Small intestine (tissue), 7 donors: ENCODE results near the gene NINJ2. TPM values are rescaled to one million over a fixed set of nuclear protein-coding genes. Genes with fewer than 3 reads are reported as not detected.

Source experiments
- DNase-seq, 2 donors: peaks; one replicate each; pipeline versions ENCODE4 v3.0.0 to v3.0.0-alpha.2; 2013
- FAIRE-seq: peaks from 2 replicates; lab custom pipeline; 2012; peaks lifted over from hg19 to GRCh38; lab: Jason Lieb, UNC
- H3K27ac ChIP-seq, 3 donors: one replicate each; pipeline ENCODE4 v1.5.1; 2013; ENCODE audit warnings: low read length in 2 of 3, mild to moderate bottlenecking in 2 of 3, control low read depth in 1 of 3, inconsistent platforms in 1 of 3, low read depth in 1 of 3, moderate library complexity in 1 of 3
- H3K27me3 ChIP-seq, 3 donors: one replicate each; pipeline ENCODE4 v1.6.1; 2013; ENCODE audit warnings: low read length in 3 of 3, inconsistent platforms in 1 of 3; ENCODE audit not compliant: control insufficient read depth in 3 of 3, insufficient read depth in 3 of 3
- H3K36me3 ChIP-seq, 3 donors: one replicate each; pipeline ENCODE4 v1.6.1; 2013; ENCODE audit warnings: low read length in 3 of 3, inconsistent platforms in 1 of 3, low read depth in 1 of 3, mild to moderate bottlenecking in 1 of 3, moderate library complexity in 1 of 3; ENCODE audit not compliant: control insufficient read depth in 3 of 3, insufficient read depth in 2 of 3
- H3K4me1 ChIP-seq, 3 donors: one replicate each; pipeline ENCODE4 v1.6.1; 2013; ENCODE audit warnings: low read length in 2 of 3, inconsistent platforms in 1 of 3, low read depth in 1 of 3, mild to moderate bottlenecking in 1 of 3, moderate library complexity in 1 of 3; ENCODE audit not compliant: control insufficient read depth in 3 of 3, insufficient read depth in 2 of 3
- H3K4me3 ChIP-seq, 3 donors: one replicate each; pipeline ENCODE4 v1.5.1; 2013; ENCODE audit warnings: low read length in 3 of 3, control low read depth in 1 of 3, inconsistent platforms in 1 of 3, low read depth in 1 of 3, mild to moderate bottlenecking in 1 of 3, moderate library complexity in 1 of 3
- H3K9me3 ChIP-seq, 2 donors: one replicate each; pipeline ENCODE4 v1.6.1; 2013; ENCODE audit warnings: low read depth in 1 of 2, low read length in 1 of 2; ENCODE audit not compliant: control insufficient read depth in 2 of 2, insufficient read depth in 1 of 2
- WGBS, 3 donors: extraction: QIAGEN DNeasy Blood & Tissue Kit; methylation state at CpG; one replicate each; pipeline ENCODE4 v1.1.7; 2013; 5-methylcytosine and 5-hydroxymethylcytosine counted together
- polyA plus RNA-seq, 4 donors: library from polyadenylated mRNA; stranded (reverse) in 3 of 4; unstranded in 1 of 4; fragments of 200-250 nt in 3 of 4; fragments of 120-200 nt in 1 of 4; gene quantifications; one replicate each; pipeline versions ENCODE4 v1.2.1 to v1.2.3, GENCODE V29; 2013
- donor health status: healthy with polysubstance abuse.
- donor health status: control.
- donor health status: control.
- donor health status: Bipolar disorder and iron deficiency.
- donor health status: healthy.

The NINJ2 gene
- polyA plus RNA-seq, 4 donors, result 0.67 to 8.1 (median 3.8) TPM

DNA sequence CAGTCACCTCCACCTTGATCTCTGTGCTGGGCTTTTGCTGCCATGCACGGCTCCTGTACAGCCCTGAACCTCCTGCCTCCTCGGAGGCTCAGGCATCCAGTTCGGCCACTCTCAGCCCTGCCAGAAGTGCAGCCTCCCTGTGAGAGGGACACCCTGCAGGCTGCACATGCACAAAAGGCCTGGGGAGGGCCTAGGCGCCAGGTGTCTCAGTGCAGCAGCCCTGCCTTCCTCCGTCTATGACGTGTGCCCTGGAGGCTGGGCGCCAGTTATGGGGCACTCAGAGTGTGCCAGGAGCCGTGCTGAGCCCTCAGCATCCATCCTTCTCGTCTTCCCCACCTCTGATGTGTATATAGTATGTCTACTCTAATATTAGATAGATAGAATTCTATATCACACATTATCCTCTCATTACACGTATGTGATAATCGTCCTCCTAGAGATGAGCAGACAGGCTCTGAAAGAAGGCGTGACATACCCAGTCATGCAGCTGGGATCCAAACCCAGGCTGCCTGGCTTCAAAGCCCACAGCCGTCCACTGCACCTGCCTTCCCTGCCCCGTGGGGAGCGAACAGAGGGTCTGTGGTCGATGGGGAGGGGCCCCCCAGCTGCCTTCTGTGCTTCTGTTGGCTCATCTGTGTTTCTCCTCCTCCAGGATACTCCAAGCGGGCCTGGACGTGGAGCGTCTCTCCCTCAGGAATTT, 102.4 kb downstream of the NINJ2 start:
- H3K4me1 ChIP-seq, result no peaks in the 10 kb centered on the region
- H3K27ac ChIP-seq, result no peak overlapping the region
- 81 to 89% (median 82%) methylated on average over 19 of the region's 19 CpGs for WGBS, 3 donors
- H3K36me3 ChIP-seq, result no peaks in the 10 kb centered on the region
- H3K9me3 ChIP-seq, result no peaks in the 10 kb centered on the region
- no peak for FAIRE-seq
- H3K4me3 ChIP-seq, result no peak overlapping the region
- no peaks in the 10 kb centered on the region for H3K27me3 ChIP-seq
- no peak for DNase-seq

DNA sequence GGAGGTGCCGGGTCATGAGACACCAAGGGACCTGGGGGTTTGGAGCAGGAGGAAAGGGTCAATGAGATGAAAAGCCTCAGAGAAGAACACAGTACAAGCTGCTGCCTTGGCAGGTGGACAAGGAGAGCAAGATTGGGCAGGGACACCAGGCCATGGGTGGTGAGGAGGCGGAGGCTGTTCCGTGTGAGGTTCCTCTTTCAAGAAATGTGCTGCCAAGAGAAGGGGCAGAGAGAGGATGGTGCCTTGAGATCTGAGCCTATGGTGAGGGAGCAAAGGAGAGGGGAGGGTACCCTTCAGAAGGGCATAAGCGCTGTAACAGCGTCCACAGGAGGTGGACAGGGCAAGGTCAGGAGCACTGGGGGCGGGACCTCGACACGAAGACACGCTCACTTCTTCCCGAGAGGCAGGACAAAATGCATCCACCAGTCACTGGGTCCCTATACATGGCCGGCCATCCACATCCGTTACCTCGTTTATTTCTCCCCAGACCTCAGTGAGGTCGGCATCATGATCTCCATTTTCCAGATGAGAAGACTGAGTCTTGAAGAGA, 103.3 kb downstream of the NINJ2 start:
- no peaks in the 10 kb centered on the region for H3K36me3 ChIP-seq
- 85 to 88% (median 86%) methylated on average over 14 of the region's 14 CpGs for WGBS, 3 donors
- no peak overlapping the region for H3K4me3 ChIP-seq
- no peaks in the 10 kb centered on the region for H3K4me1 ChIP-seq
- no peaks in the 10 kb centered on the region for H3K9me3 ChIP-seq
- DNase-seq (no peak), FAIRE-seq (no peak)
- H3K27me3 ChIP-seq, result no peaks in the 10 kb centered on the region
- H3K27ac ChIP-seq, result no peak overlapping the region

- Histone ChIP-seq H3K36me3 (no peaks in the 10 kb centered on the region), H3K4me1 (no peaks in the 10 kb centered on the region), H3K4me3 (no peak overlapping the region), H3K27ac (no peak overlapping the region), H3K27me3 (no peaks in the 10 kb centered on the region), H3K9me3 (no peaks in the 10 kb centered on the region)
- WGBS, 3 donors, result 81 to 91% (median 84%) methylated on average over 21 of the region's 21 CpGs
- FAIRE-seq (no peak), DNase-seq (no peak)
Measured at GRCh38 chr12:559208-559905, 103.9 kb downstream of the NINJ2 start.

DNA sequence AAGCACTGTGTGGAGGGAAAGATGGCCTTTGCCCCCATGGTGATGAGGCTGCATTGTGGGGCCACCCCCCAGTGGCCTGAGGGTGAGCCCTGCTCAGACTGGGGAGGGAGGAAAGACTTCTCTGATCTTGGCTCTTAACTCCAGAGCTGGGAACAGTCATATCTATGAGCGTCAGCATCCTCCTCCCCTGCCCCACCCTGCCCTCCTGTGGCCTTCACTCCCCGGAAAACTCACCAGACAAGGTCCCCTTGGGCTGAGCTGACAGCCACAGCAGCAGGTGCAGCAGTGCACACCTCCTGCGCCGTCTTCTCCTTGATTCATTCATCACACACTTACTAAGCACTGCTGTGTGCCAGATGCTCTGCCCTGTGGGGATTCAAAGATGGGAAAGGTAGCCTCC, 104.7 kb downstream of the NINJ2 start:
- Histone ChIP-seq H3K4me3 (no peak overlapping the region), H3K9me3 (no peaks in the 10 kb centered on the region), H3K4me1 (no peaks in the 10 kb centered on the region), H3K27ac (no peak overlapping the region), H3K36me3 (no peaks in the 10 kb centered on the region), H3K27me3 (no peaks in the 10 kb centered on the region)
- DNase-seq (peak; percentile 27 to 65), FAIRE-seq (no peak)
- 7 to 46% (median 21%) methylated on average over 4 of the region's 4 CpGs for WGBS, 3 donors

GRCh38 chr12:556498-556897, 106.7 kb downstream of the NINJ2 start:
- no peaks in the 10 kb centered on the region for H3K27me3 ChIP-seq
- FAIRE-seq, result no peak
- no peaks in the 10 kb centered on the region for H3K4me1 ChIP-seq
- WGBS, 3 donors, result 91 to 94% (median 93%) methylated on average over 20 of the region's 20 CpGs
- H3K27ac ChIP-seq, result no peak overlapping the region
- DNase-seq, result no peak
- H3K36me3 ChIP-seq, result peaks cover 0 to 6% (median 0%) of the 10 kb centered on the region in 3 donors
- no peaks in the 10 kb centered on the region for H3K9me3 ChIP-seq
- H3K4me3 ChIP-seq, result no peak overlapping the region

DNA sequence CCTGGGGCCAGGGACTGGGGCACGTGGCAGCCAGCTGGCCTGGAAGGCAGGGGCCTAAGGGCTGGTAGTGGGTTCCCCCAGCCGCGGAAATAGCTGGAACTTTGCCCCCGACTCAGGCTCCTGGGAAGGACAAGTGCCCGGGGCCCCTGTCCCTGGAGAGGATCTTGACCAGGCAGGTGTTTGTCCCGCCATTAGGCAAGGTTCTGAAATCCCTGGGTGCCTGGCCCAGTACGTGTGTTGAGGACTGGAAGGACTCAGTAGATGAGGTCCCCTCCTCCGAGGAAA, 109.3 kb downstream of the NINJ2 start:
- Histone ChIP-seq H3K9me3 (no peaks in the 10 kb centered on the region), H3K4me3 (no peak overlapping the region), H3K27me3 (no peaks in the 10 kb centered on the region), H3K36me3 (peaks cover 0 to 6% (median 0%) of the 10 kb centered on the region in 3 donors), H3K4me1 (no peaks in the 10 kb centered on the region), H3K27ac (peak overlapping the region in 1 of 3 donors; percentile 17)
- WGBS, 3 donors, result 70 to 74% (median 72%) methylated on average over 8 of the region's 8 CpGs
- FAIRE-seq (no peak), DNase-seq (no peak)

GRCh38 chr12:553216-554000, 109.8 kb downstream of the NINJ2 start:
- H3K36me3 ChIP-seq, result peaks cover 0 to 6% (median 0%) of the 10 kb centered on the region in 3 donors
- WGBS, 3 donors, result 65 to 85% (median 78%) methylated on average over 23 of the region's 23 CpGs
- no peak overlapping the region for H3K4me3 ChIP-seq
- no peak for FAIRE-seq
- no peaks in the 10 kb centered on the region for H3K9me3 ChIP-seq
- peak in 1 of 2 donors; percentile 37 for DNase-seq
- H3K27ac ChIP-seq, result peak overlapping the region in 1 of 3 donors; percentile 17
- no peaks in the 10 kb centered on the region for H3K4me1 ChIP-seq
- H3K27me3 ChIP-seq, result no peaks in the 10 kb centered on the region

GRCh38 chr12:552466-552865, 110.8 kb downstream of the NINJ2 start:
- no peaks in the 10 kb centered on the region for H3K4me1 ChIP-seq
- peaks cover 0 to 6% (median 0%) of the 10 kb centered on the region in 3 donors for H3K36me3 ChIP-seq
- WGBS, 3 donors, result 48 to 58% (median 48%) methylated on average over 6 of the region's 6 CpGs
- H3K4me3 ChIP-seq, result no peak overlapping the region
- no peaks in the 10 kb centered on the region for H3K9me3 ChIP-seq
- FAIRE-seq, result no peak
- DNase-seq, result no peak
- no peaks in the 10 kb centered on the region for H3K27me3 ChIP-seq
- no peak overlapping the region for H3K27ac ChIP-seq
